Neuronal stem cell (in vitro differentiated cells): ENCODE measurements around the gene INTS1.

ENCODE experiments used
- DNase-seq: peaks from one replicate; pipeline ENCODE4 v3.0.0-alpha.2; 2013; ENCODE audit warnings: low spot score
- H2AFZ ChIP-seq: one replicate; pipeline ENCODE4 v1.6.1; 2013; ENCODE audit warnings: mild to moderate bottlenecking, low read length, inconsistent platforms
- H2AK5ac ChIP-seq: 2 replicates; pipeline ENCODE4 v1.6.1; 2013; ENCODE audit warnings: low read depth, mild to moderate bottlenecking, inconsistent platforms, low read length, moderate library complexity, mixed read lengths
- H2BK120ac ChIP-seq: 2 replicates; pipeline ENCODE4 v1.6.1; 2013; ENCODE audit warnings: low read depth, mild to moderate bottlenecking, inconsistent platforms, low read length, moderate library complexity, mixed read lengths
- H2BK12ac ChIP-seq: one replicate; pipeline ENCODE4 v1.6.1; 2013; ENCODE audit warnings: low read length, inconsistent platforms
- H2BK15ac ChIP-seq: 2 replicates; pipeline ENCODE4 v1.6.1; 2013; ENCODE audit warnings: mild to moderate bottlenecking, low read length, inconsistent platforms, mixed read lengths
- H2BK5ac ChIP-seq: one replicate; pipeline ENCODE4 v1.6.1; 2013; ENCODE audit warnings: inconsistent platforms, mild to moderate bottlenecking, low read length, moderate library complexity
- H3K14ac ChIP-seq: one replicate; pipeline ENCODE4 v1.6.1; 2013; ENCODE audit warnings: low read length, inconsistent platforms
- H3K18ac ChIP-seq: 2 replicates; pipeline ENCODE4 v1.6.1; 2013; ENCODE audit warnings: low read length, inconsistent platforms
- H3K23ac ChIP-seq: 2 replicates; pipeline ENCODE4 v1.6.1; 2013; ENCODE audit warnings: low read depth, mild to moderate bottlenecking, mixed read lengths, low read length, inconsistent platforms; ENCODE audit not compliant: poor library complexity
- H3K27ac ChIP-seq: replicated peaks from 3 replicates; pipeline ENCODE4 v1.5.1; 2013; ENCODE audit warnings: low read length, inconsistent platforms
- H3K27me3 ChIP-seq, 3 experiments: 2 replicates each; pipeline ENCODE4 v1.6.1; 2013; ENCODE audit warnings: low read length in 3 of 3, mild to moderate bottlenecking in 2 of 3, inconsistent platforms in 1 of 3, low read depth in 1 of 3, mixed read lengths in 1 of 3, moderate library complexity in 1 of 3; ENCODE audit not compliant: control insufficient read depth in 3 of 3, insufficient read depth in 3 of 3
- H3K36me3 ChIP-seq, 2 donors: replicated peaks in 1 of 2; 2 replicates each; pipeline ENCODE4 v1.6.1; 2013; ENCODE audit warnings: low read length in 2 of 2; ENCODE audit not compliant: control insufficient read depth in 2 of 2, insufficient read depth in 2 of 2
- H3K4ac ChIP-seq: 2 replicates; pipeline ENCODE4 v1.6.1; 2013; ENCODE audit warnings: inconsistent platforms, mild to moderate bottlenecking, low read length, moderate library complexity
- H3K4me1 ChIP-seq, 2 donors: 1 replicate in 1 of 2; 2 replicates in 1 of 2; pipeline ENCODE4 v1.6.1; 2013; ENCODE audit warnings: low read length in 2 of 2, low read depth in 1 of 2; ENCODE audit not compliant: control insufficient read depth in 2 of 2, insufficient read depth in 1 of 2
- H3K4me2 ChIP-seq: one replicate; pipeline ENCODE4 v1.6.1; 2013; ENCODE audit warnings: mild to moderate bottlenecking, low read length, inconsistent platforms; ENCODE audit not compliant: insufficient read depth, poor library complexity, severe bottlenecking
- H3K4me3 ChIP-seq, 2 donors: 2 replicates each; pipeline ENCODE4 v1.5.1; 2013; ENCODE audit warnings: low read length in 2 of 2, mild to moderate bottlenecking in 2 of 2, inconsistent platforms in 1 of 2, moderate library complexity in 1 of 2
- H3K79me1 ChIP-seq: one replicate; pipeline ENCODE4 v1.6.1; 2013; ENCODE audit warnings: low read depth, mild to moderate bottlenecking, inconsistent platforms, low read length, moderate library complexity
- H3K9ac ChIP-seq: one replicate; pipeline ENCODE4 v1.6.1; 2013; ENCODE audit warnings: mild to moderate bottlenecking, low read depth, low read length, inconsistent platforms; ENCODE audit not compliant: poor library complexity
- H3K9me3 ChIP-seq, 2 donors: replicated peaks in 1 of 2; 2 replicates each; pipeline versions ENCODE3 to v1.6.1; 2013; ENCODE audit warnings: low read length in 2 of 2, mild to moderate bottlenecking in 2 of 2, inconsistent platforms in 1 of 2, low read depth in 1 of 2, mixed read lengths in 1 of 2, moderate library complexity in 1 of 2; ENCODE audit not compliant: control insufficient read depth in 2 of 2, insufficient read depth in 1 of 2
- H4K8ac ChIP-seq: one replicate; pipeline ENCODE4 v1.6.1; 2013; ENCODE audit warnings: low read depth, mild to moderate bottlenecking, inconsistent platforms, low read length, moderate library complexity
- H4K91ac ChIP-seq: one replicate; pipeline ENCODE4 v1.6.1; 2013; ENCODE audit warnings: low read length, low read depth, mild to moderate bottlenecking, inconsistent platforms; ENCODE audit not compliant: poor library complexity
- WGBS, 2 donors: extraction: QIAGEN DNeasy Blood & Tissue Kit; methylation state at CpG; one replicate each; pipeline ENCODE4 v1.1.7; 2013; ENCODE audit warnings: missing lambda C conversion rate in 2 of 2, mixed read lengths in 1 of 2; ENCODE audit not compliant: insufficient read length in 2 of 2, insufficient replicate concordance in 1 of 2; ENCODE audit errors: extremely low coverage in 2 of 2; 5-methylcytosine and 5-hydroxymethylcytosine counted together

Gene INTS1

DNA sequence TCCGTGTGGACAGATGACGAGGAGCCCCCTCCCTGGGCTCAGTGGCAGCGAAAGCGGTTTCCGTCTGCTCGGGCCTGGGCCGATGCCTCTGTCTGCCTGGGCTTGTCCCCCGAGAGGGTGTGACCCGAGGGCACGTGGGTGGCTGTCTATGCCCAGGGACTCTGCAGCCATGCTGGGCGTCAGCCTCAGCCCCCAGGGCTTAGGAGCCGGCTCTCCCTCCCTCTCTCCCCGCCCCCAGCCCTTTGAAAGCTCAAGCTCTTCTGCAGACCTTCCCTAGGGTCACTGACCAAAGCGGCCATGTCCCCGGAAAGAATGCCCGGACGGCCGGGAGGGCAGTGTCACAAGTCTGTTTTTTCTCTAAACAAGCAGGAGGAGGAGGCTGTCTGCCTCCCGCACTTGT, 52.0 kb downstream of the INTS1 start:
- WGBS, 2 donors, result no CpG with 5 or more reads among the region's 19 CpGs
- peak overlapping the region; percentile 54 for H2BK5ac ChIP-seq
- peaks cover 12% of the 10 kb centered on the region for H3K79me1 ChIP-seq
- H3K4me3 ChIP-seq, result no peak overlapping the region
- peak overlapping the region; percentile 89 for H3K18ac ChIP-seq
- no peaks in the 10 kb centered on the region for H3K36me3 ChIP-seq
- no peak overlapping the region for H4K8ac ChIP-seq
- H3K14ac ChIP-seq, result no peak overlapping the region
- H2AFZ ChIP-seq, result peak overlapping the region; percentile 81
- peak overlapping the region; percentile 97 for H2AK5ac ChIP-seq
- H3K9me3 ChIP-seq, result no peaks in the 10 kb centered on the region
- H3K4me2 ChIP-seq, result no peak overlapping the region
- H3K27me3 ChIP-seq, result no peaks in the 10 kb centered on the region
- H2BK120ac ChIP-seq, result no peak overlapping the region
- no peak overlapping the region for H3K23ac ChIP-seq
- H4K91ac ChIP-seq, result no peak overlapping the region
- H2BK12ac ChIP-seq, result no peak overlapping the region
- peak overlapping the region; percentile 55 for H3K27ac ChIP-seq
- no peak for DNase-seq
- peaks cover 16 to 32% of the 10 kb centered on the region in 2 donors for H3K4me1 ChIP-seq
- no peak overlapping the region for H3K4ac ChIP-seq
- peak overlapping the region; percentile 83 for H3K9ac ChIP-seq
- peak overlapping the region; percentile 62 for H2BK15ac ChIP-seq

DNA sequence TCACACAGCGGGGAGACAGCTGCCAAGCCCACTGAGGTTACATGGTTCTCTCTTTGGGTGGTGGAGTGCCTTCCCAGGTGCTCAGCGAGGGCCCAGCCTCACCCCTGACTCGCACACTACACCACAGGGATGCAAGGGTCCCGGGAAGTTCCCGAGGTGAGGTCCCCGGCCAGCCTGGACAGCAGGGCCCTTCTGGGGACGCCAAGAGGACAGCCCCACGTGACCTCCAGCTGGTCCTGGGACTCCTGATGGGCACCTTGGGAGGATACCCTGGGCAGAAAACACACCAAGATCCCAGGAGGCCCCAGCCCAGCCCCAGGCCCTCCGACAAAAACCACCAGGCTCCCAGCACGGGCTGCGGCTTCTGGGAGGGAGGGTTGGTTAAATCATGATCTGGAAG, 53.2 kb downstream of the INTS1 start:
- Histone ChIP-seq H3K18ac (peak overlapping the region; percentile 13), H4K91ac (peak overlapping the region; percentile 34), H2BK120ac (no peak overlapping the region), H3K36me3 (no peaks in the 10 kb centered on the region), H3K9ac (no peak overlapping the region), H2BK12ac (no peak overlapping the region), H3K4me1 (peaks cover 16 to 29% of the 10 kb centered on the region in 2 donors), H2AK5ac (peak overlapping the region; percentile 97), H3K14ac (no peak overlapping the region), H3K23ac (peak overlapping the region; percentile 29), H3K4ac (no peak overlapping the region), H2BK5ac (peak overlapping the region; percentile 54), H3K9me3 (no peaks in the 10 kb centered on the region), H3K27ac (no peak overlapping the region), H3K27me3 (no peaks in the 10 kb centered on the region), H3K4me3 (no peak overlapping the region), H2BK15ac (peak overlapping the region; percentile 74), H3K4me2 (no peak overlapping the region), H3K79me1 (peaks cover 12% of the 10 kb centered on the region), H2AFZ (no peak overlapping the region), H4K8ac (no peak overlapping the region)
- no CpG with 5 or more reads among the region's 11 CpGs for WGBS, 2 donors
- no peak for DNase-seq

DNA sequence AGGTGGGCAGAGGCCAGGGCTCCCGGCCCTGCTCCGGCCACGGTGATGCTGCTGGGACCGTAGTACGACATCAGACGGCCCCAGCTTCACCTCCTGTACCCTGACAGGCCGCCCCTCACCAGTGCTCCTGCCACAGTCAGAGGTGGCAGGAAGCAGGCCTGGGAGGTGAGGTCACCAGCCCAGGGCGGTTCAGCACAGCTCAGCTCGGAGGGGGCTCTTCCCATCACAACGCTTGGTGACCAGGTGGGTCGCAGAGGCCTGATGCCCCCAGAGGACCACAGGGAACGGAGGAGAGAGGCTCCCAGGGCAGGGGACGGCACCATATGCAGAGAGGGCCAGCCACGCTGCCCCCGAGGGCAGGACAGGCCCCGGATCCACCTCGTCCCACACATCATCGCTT, 53.8 kb downstream of the INTS1 start:
- H3K36me3 ChIP-seq, result no peaks in the 10 kb centered on the region
- H3K14ac ChIP-seq, result no peak overlapping the region
- H3K27ac ChIP-seq, result no peak overlapping the region
- no peak overlapping the region for H2AFZ ChIP-seq
- H2BK15ac ChIP-seq, result peak overlapping the region; percentile 74
- H4K91ac ChIP-seq, result no peak overlapping the region
- H3K9ac ChIP-seq, result no peak overlapping the region
- no peak for DNase-seq
- H3K79me1 ChIP-seq, result peaks cover 7% of the 10 kb centered on the region
- no peak overlapping the region for H4K8ac ChIP-seq
- H2BK12ac ChIP-seq, result peak overlapping the region; percentile 88
- no peak overlapping the region for H3K4ac ChIP-seq
- H3K4me1 ChIP-seq, result peaks cover 13 to 25% of the 10 kb centered on the region in 2 donors
- H3K18ac ChIP-seq, result peak overlapping the region; percentile 90
- WGBS, 2 donors, result no CpG with 5 or more reads among the region's 18 CpGs
- H3K4me2 ChIP-seq, result no peak overlapping the region
- no peak overlapping the region for H2BK120ac ChIP-seq
- no peak overlapping the region for H3K4me3 ChIP-seq
- H2AK5ac ChIP-seq, result peak overlapping the region; percentile 46
- H3K23ac ChIP-seq, result peak overlapping the region; percentile 85
- peak overlapping the region; percentile 66 for H2BK5ac ChIP-seq
- no peaks in the 10 kb centered on the region for H3K9me3 ChIP-seq
- no peaks in the 10 kb centered on the region for H3K27me3 ChIP-seq

DNA sequence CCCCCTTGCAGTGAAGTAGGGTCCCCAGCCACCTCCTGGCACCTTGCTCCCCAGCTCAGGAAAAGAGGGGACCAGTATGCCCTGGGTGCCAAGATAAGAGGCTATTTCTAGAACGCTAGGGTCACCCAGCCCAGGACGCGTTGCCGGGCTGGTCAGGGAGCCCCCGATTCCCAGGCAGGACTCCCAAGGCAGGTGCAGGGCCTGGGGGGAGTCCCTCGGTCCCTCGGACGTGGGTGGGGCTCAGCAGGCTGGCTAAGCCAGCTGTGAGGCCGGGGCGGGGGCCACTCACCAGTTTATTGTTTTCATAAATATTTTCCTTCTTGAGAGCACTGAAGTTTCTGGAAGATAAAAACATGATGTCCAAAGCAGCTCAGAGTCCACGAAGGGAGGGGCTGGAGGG, 54.2 kb downstream of the INTS1 start:
- H3K14ac ChIP-seq, result no peak overlapping the region
- no peak for DNase-seq
- no peak overlapping the region for H3K9ac ChIP-seq
- no peak overlapping the region for H4K91ac ChIP-seq
- no peak overlapping the region for H3K18ac ChIP-seq
- H3K36me3 ChIP-seq, result no peaks in the 10 kb centered on the region
- no peak overlapping the region for H3K4me3 ChIP-seq
- H4K8ac ChIP-seq, result no peak overlapping the region
- H3K27ac ChIP-seq, result no peak overlapping the region
- H2BK12ac ChIP-seq, result peak overlapping the region; percentile 10
- no peak overlapping the region for H3K4ac ChIP-seq
- H2BK120ac ChIP-seq, result no peak overlapping the region
- H3K4me2 ChIP-seq, result no peak overlapping the region
- H2AK5ac ChIP-seq, result peak overlapping the region; percentile 70
- no peaks in the 10 kb centered on the region for H3K27me3 ChIP-seq
- H2BK15ac ChIP-seq, result no peak overlapping the region
- no CpG with 5 or more reads among the region's 11 CpGs for WGBS, 2 donors
- peaks cover 4% of the 10 kb centered on the region for H3K79me1 ChIP-seq
- peaks cover 13 to 25% of the 10 kb centered on the region in 2 donors for H3K4me1 ChIP-seq
- no peak overlapping the region for H2AFZ ChIP-seq
- peak overlapping the region; percentile 66 for H2BK5ac ChIP-seq
- H3K9me3 ChIP-seq, result no peaks in the 10 kb centered on the region
- peak overlapping the region; percentile 85 for H3K23ac ChIP-seq
